HCT116 (cell line): Measurements from ENCODE around the gene KAZN. TPM values are rescaled to one million over a fixed set of nuclear protein-coding genes. Genes with fewer than 3 reads are reported as not detected.

Source experiments
- ATAC-seq: fragments of 200-7000 bp; cut with Tn5 transposase; 2 replicates; pipeline ENCODE4 v1.9.1; 2020; ENCODE audit warnings: mild to moderate bottlenecking, moderate library complexity
- BruUV-seq: library from RNA; stranded (reverse); fragments of 400-500 nt; replicated peaks from 2 replicates; lab custom pipeline; 2021; lab: Mats Ljungman, UMichigan
- CTCF ChIA-PET: fragments of 300-600 bp; sonication (Branson Sonifier 250); formaldehyde crosslinking; loops from one replicate; lab custom pipeline; 2021; ENCODE audit warnings: antibody characterized with exemption; lab: Charles Lee
- POLR2A ChIA-PET: fragments of 300-600, 350-600 bp; sonication (Branson Sonifier 250); formaldehyde crosslinking; loops from one replicate; lab custom pipeline; 2021; ENCODE audit warnings: antibody characterized with exemption; lab: Charles Lee
- RAD21 ChIA-PET, 2 experiments: fragments of 300-600 bp; sonication (Branson Sonifier 250); formaldehyde crosslinking; loops; one replicate each; lab custom pipeline; 2023; ENCODE audit warnings: low total read pairs in 2 of 2; ENCODE audit not compliant: uncharacterized antibody in 2 of 2, unreplicated experiment in 2 of 2, low non-redundant PET in 1 of 2; lab: Charles Lee
- DNase-seq: peaks from one replicate; pipeline ENCODE4 v3.0.0-alpha.2; 2010; ENCODE audit warnings: low read depth, low spot score
- H2AFZ ChIP-seq: fragments of 200-600 bp; shearing (Covaris generic), sonication (generic); 2 replicates; pipeline ENCODE4 v1.6.1; 2017; ENCODE audit warnings: low read depth, mixed run types, mixed read lengths, antibody characterized with exemption, low read length; ENCODE audit not compliant: poor library complexity, severe bottlenecking
- H3K27ac ChIP-seq: 2 replicates; pipeline ENCODE4 v1.5.1; 2012; ENCODE audit warnings: low read depth, low read length
- H3K27me3 ChIP-seq: fragments of 200-600 bp; sonication (generic); 2 replicates; pipeline ENCODE4 v1.6.1; 2016; ENCODE audit warnings: mixed run types, low read length, mixed read lengths; ENCODE audit not compliant: insufficient read depth
- H3K36me3 ChIP-seq, 2 experiments: fragments of 200-500 bp in 1 of 2; fragments of 200-600 bp in 1 of 2; sonication (Bioruptor generic) in 1 of 2; sonication (generic) in 1 of 2; 2 replicates each; pipeline versions ENCODE4 v1.5.1 to v1.6.1; 2014 to 2016; ENCODE audit warnings: low read length in 2 of 2, inconsistent platforms in 1 of 2, mixed read lengths in 1 of 2, mixed run types in 1 of 2; ENCODE audit not compliant: insufficient read depth in 2 of 2, control insufficient read depth in 1 of 2
- H3K4me1 ChIP-seq, 2 experiments: fragments of 200-600 bp in 1 of 2; sonication (generic) in 1 of 2; 2 replicates each; pipeline versions ENCODE4 v1.5.1 to v1.6.1; 2012 to 2017; ENCODE audit warnings: low read length in 2 of 2, inconsistent platforms in 1 of 2, mild to moderate bottlenecking in 1 of 2, mixed read lengths in 1 of 2, mixed run types in 1 of 2, moderate library complexity in 1 of 2; ENCODE audit not compliant: insufficient read depth in 2 of 2, control insufficient read depth in 1 of 2
- H3K4me2 ChIP-seq: fragments of 200-600 bp; sonication (generic); 2 replicates; pipeline ENCODE4 v1.6.1; 2017; ENCODE audit warnings: mixed run types, low read length, mixed read lengths
- H3K4me3 ChIP-seq, 2 experiments: fragments of 200-600 bp in 1 of 2; sonication (generic) in 1 of 2; replicated peaks in 1 of 2; 2 replicates each; pipeline ENCODE4 v1.5.1; 2011 to 2016; ENCODE audit warnings: low read length in 2 of 2, control low read depth in 1 of 2, low read depth in 1 of 2, mild to moderate bottlenecking in 1 of 2, mixed read lengths in 1 of 2, mixed run types in 1 of 2
- H3K79me2 ChIP-seq: fragments of 200-600 bp; sonication (generic); 2 replicates; pipeline ENCODE4 v1.6.1; 2017; ENCODE audit warnings: mild to moderate bottlenecking, mixed run types, low read length, moderate library complexity, mixed read lengths; ENCODE audit not compliant: insufficient read depth
- H3K9ac ChIP-seq: fragments of 200-600 bp; sonication (generic); 2 replicates; pipeline ENCODE4 v1.6.1; 2016; ENCODE audit warnings: low read length, mixed read lengths
- H3K9me2 ChIP-seq: fragments of 200-600 bp; sonication (generic), shearing (Covaris generic); 2 replicates; pipeline ENCODE4 v1.6.1; 2017; ENCODE audit warnings: mixed run types, mild to moderate bottlenecking, moderate library complexity; ENCODE audit not compliant: insufficient read depth
- H3K9me3 ChIP-seq, 2 experiments: fragments of 200-500 bp in 1 of 2; fragments of 200-600 bp in 1 of 2; sonication (Bioruptor generic) in 1 of 2; sonication (generic) in 1 of 2; 2 replicates each; pipeline ENCODE4 v1.6.1; 2014 to 2017; ENCODE audit warnings: low read length in 2 of 2, mixed read lengths in 2 of 2, inconsistent platforms in 1 of 2, low read depth in 1 of 2, mild to moderate bottlenecking in 1 of 2, mixed run types in 1 of 2, moderate library complexity in 1 of 2; ENCODE audit not compliant: control insufficient read depth in 1 of 2, insufficient read depth in 1 of 2
- H4K20me1 ChIP-seq: fragments of 200-600 bp; sonication (generic), shearing (Covaris generic); 2 replicates; pipeline ENCODE4 v1.6.1; 2017; ENCODE audit warnings: mixed run types, mild to moderate bottlenecking, moderate library complexity; ENCODE audit not compliant: insufficient read depth
- CBX3 ChIP-seq: IDR thresholded peaks from 2 replicates; pipeline ENCODE4 v1.6.1; 2012; ENCODE audit warnings: low read depth
- CEBPB ChIP-seq: IDR thresholded peaks from 2 replicates; pipeline ENCODE4 v1.6.1; 2012; ENCODE audit warnings: low read depth
- EGR1 ChIP-seq: IDR thresholded peaks from 2 replicates; pipeline ENCODE4 v1.6.1; 2012; ENCODE audit warnings: low read depth
- ELF1 ChIP-seq: IDR thresholded peaks from 2 replicates; pipeline ENCODE4 v1.6.1; 2012; ENCODE audit warnings: low read depth, borderline replicate concordance
- EZH2 ChIP-seq: fragments of 200-600 bp; sonication (generic); IDR thresholded peaks from 2 replicates; pipeline ENCODE4 v1.6.1; 2017; ENCODE audit warnings: antibody characterized with exemption, mixed run types
- FOSL1 ChIP-seq: IDR thresholded peaks from 2 replicates; pipeline ENCODE4 v1.6.1; 2012; ENCODE audit warnings: low read depth
- JUND ChIP-seq: IDR thresholded peaks from 2 replicates; pipeline ENCODE4 v1.6.1; 2012
- POLR2A ChIP-seq: IDR thresholded peaks from 2 replicates; pipeline ENCODE4 v1.7.0; 2011; ENCODE audit warnings: borderline replicate concordance; ENCODE audit not compliant: insufficient read depth, insufficient read length; ENCODE audit errors: extremely low read depth
- RAD21 ChIP-seq: IDR thresholded peaks from 2 replicates; pipeline ENCODE4 v1.6.1; 2012; ENCODE audit warnings: low read depth, mild to moderate bottlenecking
- SIN3A ChIP-seq: IDR thresholded peaks from 2 replicates; pipeline ENCODE4 v1.6.1; 2012; ENCODE audit warnings: low read depth
- SP1 ChIP-seq: IDR thresholded peaks from 2 replicates; pipeline ENCODE4 v1.6.1; 2012; ENCODE audit warnings: low read depth
- SRF ChIP-seq: IDR thresholded peaks from 2 replicates; pipeline ENCODE4 v1.6.1; 2012; ENCODE audit warnings: low read depth
- TCF7L2 ChIP-seq: IDR thresholded peaks from 2 replicates; pipeline ENCODE4 v1.7.0; 2011; ENCODE audit warnings: borderline replicate concordance, inconsistent platforms; ENCODE audit not compliant: insufficient read depth, insufficient read length; ENCODE audit errors: extremely low read depth
- YY1 ChIP-seq: IDR thresholded peaks from 2 replicates; pipeline ENCODE4 v1.6.1; 2011; ENCODE audit warnings: low read length, low read depth, moderate library complexity, mild to moderate bottlenecking; ENCODE audit not compliant: insufficient replicate concordance; ENCODE audit errors: extremely low read depth
- ZFX ChIP-seq: fragments of 450-650 bp; IDR thresholded peaks from 2 replicates; pipeline ENCODE4 v1.6.1; 2017
- intact Hi-C: fragments of 100-400 bp; cut with micrococcal nuclease; formaldehyde crosslinking; loops from 2 replicates; pipeline ENCODE4 v1.10.0; 2022
- total RNA-seq: library from RNA; stranded (reverse); gene quantifications from one replicate; pipeline ENCODE4 v1.2.1, GENCODE V29; 2021; ENCODE audit not compliant: unreplicated experiment
- TF ChIP-seq, protein P1 (sequence below): IDR thresholded peaks from 2 replicates; pipeline ENCODE4 v1.6.1; 2011; ENCODE audit warnings: mild to moderate bottlenecking, low read length, moderate library complexity; ENCODE audit not compliant: insufficient replicate concordance; ENCODE audit errors: extremely low read depth
- TF ChIP-seq, protein P2 (sequence below): IDR thresholded peaks from 2 replicates; pipeline ENCODE4 v1.6.1; 2012
- TF ChIP-seq, protein P3 (sequence below), 3 experiments: fragments of 200-600 bp in 1 of 3; sonication (generic) in 1 of 3; IDR thresholded peaks in 2 of 3; conservative IDR thresholded peaks in 1 of 3; 2 replicates each; pipeline ENCODE4 v1.5.1; 2012 to 2017; ENCODE audit warnings: low read depth in 2 of 3, low read length in 2 of 3, antibody characterized with exemption in 1 of 3, borderline replicate concordance in 1 of 3, control low read depth in 1 of 3, mild to moderate bottlenecking in 1 of 3, mixed read lengths in 1 of 3, mixed run types in 1 of 3, moderate library complexity in 1 of 3; ENCODE audit not compliant: insufficient read depth in 1 of 3
- TF ChIP-seq, protein P4 (sequence below): IDR thresholded peaks from 2 replicates; pipeline ENCODE4 v1.6.1; 2012

Gene KAZN
- total RNA-seq, 1 experiment from 2014 or later = 13.4 TPM

DNA sequence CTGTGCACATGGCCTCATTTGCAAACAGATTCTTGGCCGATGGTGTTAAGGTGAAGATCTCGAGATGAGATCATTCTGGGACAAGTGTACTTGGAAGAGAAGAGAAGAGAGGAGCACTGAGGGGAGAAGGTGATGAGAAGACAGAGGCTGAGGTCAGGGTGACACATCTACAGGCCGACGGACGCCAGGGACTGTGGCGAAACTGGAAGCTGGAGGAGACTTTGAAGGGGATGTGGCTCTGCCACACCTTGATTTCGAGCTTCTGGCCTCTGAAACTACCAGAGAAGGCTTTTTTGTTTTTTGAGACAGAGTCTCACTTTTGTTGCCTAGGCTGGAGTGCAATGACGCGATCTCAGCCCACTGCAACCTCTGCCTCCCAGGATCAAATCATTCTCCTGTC is 417.5 kb downstream of the KAZN start:
- no peak for ATAC-seq
- no peak overlapping the region for H3K9ac ChIP-seq
- ChIA-PET POLR2A (no interaction called here), CTCF (interaction anchor here (1.2 kb wide), 1 partner anchor 10 kb away, joined by 3 read pairs; no protein-coding TSS in a partner anchor)
- H3K9me2 ChIP-seq = no peaks in the 10 kb centered on the region
- H3K9me3 ChIP-seq = no peaks in the 10 kb centered on the region
- H3K4me2 ChIP-seq = no peak overlapping the region
- no TSS peak for BruUV-seq
- H4K20me1 ChIP-seq = no peaks in the 10 kb centered on the region
- H3K27me3 ChIP-seq = no peaks in the 10 kb centered on the region
- no peaks in the 10 kb centered on the region for H3K36me3 ChIP-seq
- intact Hi-C loops = no loop called here
- peaks cover 0 to 1% of the 10 kb centered on the region in 2 experiments; a peak in 2 of 4 replicates for H3K4me1 ChIP-seq
- H3K27ac ChIP-seq = no peak overlapping the region
- no peaks in the 10 kb centered on the region for H3K79me2 ChIP-seq
- TF ChIP-seq EZH2 (no peak), ZFX (no peak), SP1 (no peak), TCF7L2 (no peak), ELF1 (no peak)
- TF ChIP-seq, all 23 proteins: peak for 0
- Histone ChIP-seq H3K4me3 (no peak overlapping the region), H2AFZ (no peak overlapping the region)
- no peak for DNase-seq
- RAD21 ChIA-PET = no interaction called here

DNA sequence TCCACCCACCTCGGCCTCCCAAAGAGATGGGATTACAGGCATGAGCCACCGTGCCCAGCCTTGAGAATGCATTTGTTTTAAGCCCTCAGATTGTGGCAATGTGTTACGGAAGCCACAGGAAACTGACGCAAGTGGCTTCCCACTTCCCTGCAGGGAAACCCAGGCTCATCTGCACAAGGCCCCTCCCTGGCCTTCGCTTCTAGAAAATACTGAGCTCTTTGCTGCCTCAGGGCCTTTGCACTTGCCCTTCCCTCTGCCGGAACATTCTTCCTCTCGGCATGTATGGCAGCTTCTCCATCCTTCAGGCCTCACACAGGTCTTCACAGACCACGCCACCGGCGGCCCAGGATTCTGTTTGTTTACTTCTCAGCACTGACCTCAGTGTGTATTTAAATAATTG is 418.0 kb downstream of the KAZN start:
- Histone ChIP-seq H4K20me1 (no peaks in the 10 kb centered on the region), H3K36me3 (no peaks in the 10 kb centered on the region), H3K27me3 (no peaks in the 10 kb centered on the region), H3K79me2 (no peaks in the 10 kb centered on the region), H3K4me2 (no peak overlapping the region), H3K9ac (no peak overlapping the region), H3K9me3 (no peaks in the 10 kb centered on the region), H2AFZ (no peak overlapping the region), H3K4me1 (peaks cover 2% of the 10 kb centered on the region in 2 experiments; a peak in 2 of 4 replicates), H3K9me2 (no peaks in the 10 kb centered on the region), H3K4me3 (no peak overlapping the region), H3K27ac (no peak overlapping the region)
- no peak for DNase-seq
- no peak for ATAC-seq
- POLR2A ChIA-PET = no interaction called here
- CTCF ChIA-PET = interaction anchor here (1.2 kb wide), 1 partner anchor 9 kb away, joined by 3 read pairs; no protein-coding TSS in a partner anchor
- RAD21 ChIA-PET = no interaction called here
- BruUV-seq = no TSS peak
- intact Hi-C loops = no loop called here
- TF ChIP-seq, protein P1, sequence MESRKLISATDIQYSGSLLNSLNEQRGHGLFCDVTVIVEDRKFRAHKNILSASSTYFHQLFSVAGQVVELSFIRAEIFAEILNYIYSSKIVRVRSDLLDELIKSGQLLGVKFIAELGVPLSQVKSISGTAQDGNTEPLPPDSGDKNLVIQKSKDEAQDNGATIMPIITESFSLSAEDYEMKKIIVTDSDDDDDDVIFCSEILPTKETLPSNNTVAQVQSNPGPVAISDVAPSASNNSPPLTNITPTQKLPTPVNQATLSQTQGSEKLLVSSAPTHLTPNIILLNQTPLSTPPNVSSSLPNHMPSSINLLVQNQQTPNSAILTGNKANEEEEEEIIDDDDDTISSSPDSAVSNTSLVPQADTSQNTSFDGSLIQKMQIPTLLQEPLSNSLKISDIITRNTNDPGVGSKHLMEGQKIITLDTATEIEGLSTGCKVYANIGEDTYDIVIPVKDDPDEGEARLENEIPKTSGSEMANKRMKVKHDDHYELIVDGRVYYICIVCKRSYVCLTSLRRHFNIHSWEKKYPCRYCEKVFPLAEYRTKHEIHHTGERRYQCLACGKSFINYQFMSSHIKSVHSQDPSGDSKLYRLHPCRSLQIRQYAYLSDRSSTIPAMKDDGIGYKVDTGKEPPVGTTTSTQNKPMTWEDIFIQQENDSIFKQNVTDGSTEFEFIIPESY = no peak
- TF ChIP-seq POLR2A = no peak
- no peak for TF ChIP-seq JUND
- no peak for TF ChIP-seq FOSL1
- TF ChIP-seq RAD21 = no peak
- TF ChIP-seq TCF7L2 = no peak
- no peak for TF ChIP-seq CBX3
- no peak for TF ChIP-seq CEBPB
- TF ChIP-seq SRF = no peak
- TF ChIP-seq EGR1 = no peak
- TF ChIP-seq SIN3A = no peak
- TF ChIP-seq, protein P2, sequence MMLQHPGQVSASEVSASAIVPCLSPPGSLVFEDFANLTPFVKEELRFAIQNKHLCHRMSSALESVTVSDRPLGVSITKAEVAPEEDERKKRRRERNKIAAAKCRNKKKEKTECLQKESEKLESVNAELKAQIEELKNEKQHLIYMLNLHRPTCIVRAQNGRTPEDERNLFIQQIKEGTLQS = no peak
- no peak for TF ChIP-seq ZFX
- TF ChIP-seq, protein P3, sequence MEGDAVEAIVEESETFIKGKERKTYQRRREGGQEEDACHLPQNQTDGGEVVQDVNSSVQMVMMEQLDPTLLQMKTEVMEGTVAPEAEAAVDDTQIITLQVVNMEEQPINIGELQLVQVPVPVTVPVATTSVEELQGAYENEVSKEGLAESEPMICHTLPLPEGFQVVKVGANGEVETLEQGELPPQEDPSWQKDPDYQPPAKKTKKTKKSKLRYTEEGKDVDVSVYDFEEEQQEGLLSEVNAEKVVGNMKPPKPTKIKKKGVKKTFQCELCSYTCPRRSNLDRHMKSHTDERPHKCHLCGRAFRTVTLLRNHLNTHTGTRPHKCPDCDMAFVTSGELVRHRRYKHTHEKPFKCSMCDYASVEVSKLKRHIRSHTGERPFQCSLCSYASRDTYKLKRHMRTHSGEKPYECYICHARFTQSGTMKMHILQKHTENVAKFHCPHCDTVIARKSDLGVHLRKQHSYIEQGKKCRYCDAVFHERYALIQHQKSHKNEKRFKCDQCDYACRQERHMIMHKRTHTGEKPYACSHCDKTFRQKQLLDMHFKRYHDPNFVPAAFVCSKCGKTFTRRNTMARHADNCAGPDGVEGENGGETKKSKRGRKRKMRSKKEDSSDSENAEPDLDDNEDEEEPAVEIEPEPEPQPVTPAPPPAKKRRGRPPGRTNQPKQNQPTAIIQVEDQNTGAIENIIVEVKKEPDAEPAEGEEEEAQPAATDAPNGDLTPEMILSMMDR (IDR thresholded peaks at IDR 0.05 in 2 of 3, conservative IDR thresholded peaks at IDR 0.05 in 1 of 3; ENCODE audit: borderline replicate concordance in 1 of 3, insufficient read depth in 1 of 3, low read depth in 2 of 3, low read length in 2 of 3) = no peak
- no peak for TF ChIP-seq YY1
- no peak for TF ChIP-seq EZH2
- TF ChIP-seq, protein P4, sequence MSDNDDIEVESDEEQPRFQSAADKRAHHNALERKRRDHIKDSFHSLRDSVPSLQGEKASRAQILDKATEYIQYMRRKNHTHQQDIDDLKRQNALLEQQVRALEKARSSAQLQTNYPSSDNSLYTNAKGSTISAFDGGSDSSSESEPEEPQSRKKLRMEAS = no peak
